Measurements from ENCODE around the gene IMPA2.
"Not testable (repeated sequence)": the region's sequence is repeated elsewhere in the genome, so short reads cannot be mapped to it uniquely, and the experiment has no call there.

The IMPA2 gene

GRCh38 chr18:12066910-12067511 lies 85.7 kb downstream of the IMPA2 start:
- no peaks in the 10 kb centered on the region for H3K36me3 ChIP-seq (ENCODE audit: control insufficient read depth in 2 of 2, insufficient read depth in 1 of 2, low read length in 2 of 2)
- TF ChIP-seq ZBTB48 (tag by site-specific recombination; IDR thresholded peaks at IDR 0.05) (no peak), ZNF610 (tag by site-specific recombination; IDR thresholded peaks at IDR 0.05; ENCODE audit: borderline replicate concordance) (no peak), EGR2 (tag by site-specific recombination; IDR thresholded peaks at IDR 0.05; ENCODE audit: low read depth) (no peak), ZSCAN5A (tag by site-specific recombination; IDR thresholded peaks at IDR 0.05) (no peak), ZNF202 (tag by site-specific recombination; IDR thresholded peaks at IDR 0.05; ENCODE audit: borderline replicate concordance) (no peak), ZNF776 (tag by site-specific recombination; IDR thresholded peaks at IDR 0.05; ENCODE audit: borderline replicate concordance) (no peak), CTCF (tag by site-specific recombination; IDR thresholded peaks at IDR 0.05) (no peak), ZNF701 (tag by site-specific recombination; IDR thresholded peaks at IDR 0.05) (no peak), ZNF600 (tag by site-specific recombination; IDR thresholded peaks at IDR 0.05) (no peak), ZNF302 (tag by site-specific recombination; IDR thresholded peaks at IDR 0.05; ENCODE audit: low read depth) (no peak), ZFP3 (tag by site-specific recombination; IDR thresholded peaks at IDR 0.05; ENCODE audit: low read depth) (no peak), GLIS2 (tag by site-specific recombination; IDR thresholded peaks at IDR 0.05) (no peak), KLF1 (tag by site-specific recombination; IDR thresholded peaks at IDR 0.05) (no peak), ZNF792 (tag by site-specific recombination; IDR thresholded peaks at IDR 0.05) (no peak), OVOL3 (tag by site-specific recombination; IDR thresholded peaks at IDR 0.05) (no peak)
- TF ChIP-seq, protein P1, sequence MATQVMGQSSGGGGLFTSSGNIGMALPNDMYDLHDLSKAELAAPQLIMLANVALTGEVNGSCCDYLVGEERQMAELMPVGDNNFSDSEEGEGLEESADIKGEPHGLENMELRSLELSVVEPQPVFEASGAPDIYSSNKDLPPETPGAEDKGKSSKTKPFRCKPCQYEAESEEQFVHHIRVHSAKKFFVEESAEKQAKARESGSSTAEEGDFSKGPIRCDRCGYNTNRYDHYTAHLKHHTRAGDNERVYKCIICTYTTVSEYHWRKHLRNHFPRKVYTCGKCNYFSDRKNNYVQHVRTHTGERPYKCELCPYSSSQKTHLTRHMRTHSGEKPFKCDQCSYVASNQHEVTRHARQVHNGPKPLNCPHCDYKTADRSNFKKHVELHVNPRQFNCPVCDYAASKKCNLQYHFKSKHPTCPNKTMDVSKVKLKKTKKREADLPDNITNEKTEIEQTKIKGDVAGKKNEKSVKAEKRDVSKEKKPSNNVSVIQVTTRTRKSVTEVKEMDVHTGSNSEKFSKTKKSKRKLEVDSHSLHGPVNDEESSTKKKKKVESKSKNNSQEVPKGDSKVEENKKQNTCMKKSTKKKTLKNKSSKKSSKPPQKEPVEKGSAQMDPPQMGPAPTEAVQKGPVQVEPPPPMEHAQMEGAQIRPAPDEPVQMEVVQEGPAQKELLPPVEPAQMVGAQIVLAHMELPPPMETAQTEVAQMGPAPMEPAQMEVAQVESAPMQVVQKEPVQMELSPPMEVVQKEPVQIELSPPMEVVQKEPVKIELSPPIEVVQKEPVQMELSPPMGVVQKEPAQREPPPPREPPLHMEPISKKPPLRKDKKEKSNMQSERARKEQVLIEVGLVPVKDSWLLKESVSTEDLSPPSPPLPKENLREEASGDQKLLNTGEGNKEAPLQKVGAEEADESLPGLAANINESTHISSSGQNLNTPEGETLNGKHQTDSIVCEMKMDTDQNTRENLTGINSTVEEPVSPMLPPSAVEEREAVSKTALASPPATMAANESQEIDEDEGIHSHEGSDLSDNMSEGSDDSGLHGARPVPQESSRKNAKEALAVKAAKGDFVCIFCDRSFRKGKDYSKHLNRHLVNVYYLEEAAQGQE (tag by site-specific recombination; IDR thresholded peaks at IDR 0.05), result no peak
- TF ChIP-seq, protein P2, sequence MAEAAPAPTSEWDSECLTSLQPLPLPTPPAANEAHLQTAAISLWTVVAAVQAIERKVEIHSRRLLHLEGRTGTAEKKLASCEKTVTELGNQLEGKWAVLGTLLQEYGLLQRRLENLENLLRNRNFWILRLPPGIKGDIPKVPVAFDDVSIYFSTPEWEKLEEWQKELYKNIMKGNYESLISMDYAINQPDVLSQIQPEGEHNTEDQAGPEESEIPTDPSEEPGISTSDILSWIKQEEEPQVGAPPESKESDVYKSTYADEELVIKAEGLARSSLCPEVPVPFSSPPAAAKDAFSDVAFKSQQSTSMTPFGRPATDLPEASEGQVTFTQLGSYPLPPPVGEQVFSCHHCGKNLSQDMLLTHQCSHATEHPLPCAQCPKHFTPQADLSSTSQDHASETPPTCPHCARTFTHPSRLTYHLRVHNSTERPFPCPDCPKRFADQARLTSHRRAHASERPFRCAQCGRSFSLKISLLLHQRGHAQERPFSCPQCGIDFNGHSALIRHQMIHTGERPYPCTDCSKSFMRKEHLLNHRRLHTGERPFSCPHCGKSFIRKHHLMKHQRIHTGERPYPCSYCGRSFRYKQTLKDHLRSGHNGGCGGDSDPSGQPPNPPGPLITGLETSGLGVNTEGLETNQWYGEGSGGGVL (tag by site-specific recombination; IDR thresholded peaks at IDR 0.05), result no peak
- H3K4me3 ChIP-seq (ENCODE audit: low read depth, low read length), result no peak overlapping the region
- ChIA-PET POLR2A (no interaction called here), CTCF (no interaction called here)
- H3K9me3 ChIP-seq (ENCODE audit: control insufficient read depth, insufficient read depth, low read depth, low read length), result no peaks in the 10 kb centered on the region
- H3K4me1 ChIP-seq (ENCODE audit: control insufficient read depth, insufficient read depth, low read length), result no peaks in the 10 kb centered on the region
- H3K27ac ChIP-seq (ENCODE audit: extremely low read depth, low read depth, low read length), result no peak overlapping the region

GRCh38 chr18:12067671-12068070 lies 86.4 kb downstream of the IMPA2 start:
- Histone ChIP-seq H3K27ac (ENCODE audit: extremely low read depth, low read depth, low read length) (no peak overlapping the region), H3K4me3 (ENCODE audit: low read depth, low read length) (no peak overlapping the region), H3K36me3 (ENCODE audit: control insufficient read depth in 2 of 2, insufficient read depth in 1 of 2, low read length in 2 of 2) (no peaks in the 10 kb centered on the region), H3K4me1 (ENCODE audit: control insufficient read depth, insufficient read depth, low read length) (no peaks in the 10 kb centered on the region), H3K9me3 (ENCODE audit: control insufficient read depth, insufficient read depth, low read depth, low read length) (no peaks in the 10 kb centered on the region)
- POLR2A ChIA-PET, result no interaction called here
- CTCF ChIA-PET, result no interaction called here
- TF ChIP-seq ZNF555 (tag by site-specific recombination; conservative IDR thresholded peaks at IDR 0.05) (no peak), ZNF202 (tag by site-specific recombination; IDR thresholded peaks at IDR 0.05; ENCODE audit: borderline replicate concordance) (0 out of 2 replicates have a peak, but pooled peaks have one; percentile 25)

DNA sequence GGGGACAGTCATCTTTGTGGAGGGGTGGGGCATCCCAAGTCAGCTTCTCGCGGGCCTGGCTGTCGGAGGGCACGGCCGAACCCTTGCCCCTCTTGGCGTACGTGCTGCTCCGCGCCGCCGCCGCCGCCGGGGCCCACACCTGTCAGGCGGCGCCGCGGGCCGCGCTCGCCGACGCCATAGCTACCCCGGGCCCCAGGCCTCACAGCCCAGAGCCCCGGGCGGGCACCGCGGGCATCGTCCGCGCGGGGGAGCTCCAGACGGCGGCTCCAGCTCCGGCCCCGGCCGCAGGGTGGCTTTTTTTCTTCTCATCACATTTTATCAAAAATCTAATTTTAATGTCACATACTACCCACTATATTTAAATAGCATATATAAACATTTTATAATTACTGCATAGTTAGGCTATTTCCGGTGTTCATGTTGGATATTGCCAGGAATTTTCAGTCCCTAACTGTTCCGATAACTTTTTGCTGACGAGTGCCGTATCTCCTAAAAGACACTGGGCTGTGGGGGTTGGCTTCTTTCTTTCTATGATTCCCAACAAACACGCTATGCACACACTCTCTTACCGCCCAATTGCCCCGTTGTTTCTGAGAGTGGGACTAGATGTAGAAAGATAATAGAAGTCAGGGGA lies 87.1 kb downstream of the IMPA2 start:
- H3K9me3 ChIP-seq (ENCODE audit: control insufficient read depth, insufficient read depth, low read depth, low read length); H3K4me3 ChIP-seq (ENCODE audit: low read depth, low read length); H3K36me3 ChIP-seq (ENCODE audit: control insufficient read depth in 2 of 2, insufficient read depth in 1 of 2, low read length in 2 of 2); H3K4me1 ChIP-seq (ENCODE audit: control insufficient read depth, insufficient read depth, low read length); H3K27ac ChIP-seq (ENCODE audit: extremely low read depth, low read depth, low read length); POLR2A ChIA-PET: not testable (repeated sequence)
- CTCF ChIA-PET, result interaction anchor here (1.6 kb wide), 1 partner anchor 10 kb away, joined by 3 read pairs; no protein-coding TSS in a partner anchor

Data from HEK293 (cell line).